CD14-positive monocyte (primary cell): ENCODE measurements around the gene TCAF1. TPM values are rescaled to one million over a fixed set of nuclear protein-coding genes. Genes with fewer than 3 reads are reported as not detected.

Experiments
- DNase-seq, 3 donors: peaks; one replicate each; pipeline ENCODE4 v3.0.0-alpha.2; 2011 to 2022
- H2AFZ ChIP-seq: 2 replicates; pipeline ENCODE4 v1.6.0; 2012; ENCODE audit warnings: mild to moderate bottlenecking, low read depth, low read length, inconsistent platforms; ENCODE audit not compliant: insufficient read depth, poor library complexity, severe bottlenecking
- H3K27ac ChIP-seq, 2 donors: 1 replicate in 1 of 2; 2 replicates in 1 of 2; pipeline ENCODE4 v1.5.1; 2012 to 2013; ENCODE audit warnings: low read length in 2 of 2, control low read depth in 1 of 2, inconsistent platforms in 1 of 2, low read depth in 1 of 2, mild to moderate bottlenecking in 1 of 2
- H3K27me3 ChIP-seq, 2 donors: one replicate each; pipeline versions ENCODE4 v1.6.0 to v1.6.1; 2011 to 2013; ENCODE audit warnings: low read length in 2 of 2; ENCODE audit not compliant: control insufficient read depth in 2 of 2, insufficient read depth in 2 of 2
- H3K36me3 ChIP-seq, 2 donors: replicated peaks in 1 of 2; 1 replicate in 1 of 2; 2 replicates in 1 of 2; pipeline versions ENCODE4 v1.5.1 to v1.6.1; 2012 to 2013; ENCODE audit warnings: low read length in 2 of 2, control low read depth in 1 of 2, inconsistent platforms in 1 of 2, mild to moderate bottlenecking in 1 of 2; ENCODE audit not compliant: insufficient read depth in 2 of 2, control insufficient read depth in 1 of 2
- H3K4me1 ChIP-seq, 2 donors: 1 replicate in 1 of 2; 2 replicates in 1 of 2; pipeline versions ENCODE4 v1.5.1 to v1.6.1; 2012 to 2013; ENCODE audit warnings: low read length in 2 of 2, control low read depth in 1 of 2, inconsistent platforms in 1 of 2, mild to moderate bottlenecking in 1 of 2, moderate library complexity in 1 of 2; ENCODE audit not compliant: insufficient read depth in 2 of 2, control insufficient read depth in 1 of 2
- H3K4me2 ChIP-seq: replicated peaks from 2 replicates; pipeline ENCODE3; 2012; ENCODE audit warnings: low read length, moderate library complexity, mild to moderate bottlenecking; ENCODE audit not compliant: poor library complexity, severe bottlenecking; ENCODE audit errors: extremely low read depth
- H3K4me3 ChIP-seq, 3 experiments: fragments of 200-600 bp in 1 of 3; sonication (generic) in 1 of 3; replicated peaks in 1 of 3; 1 replicate in 2 of 3; 2 replicates in 1 of 3; pipeline ENCODE4 v1.5.1; 2011 to 2013; ENCODE audit warnings: low read length in 3 of 3, mild to moderate bottlenecking in 3 of 3, control low read depth in 2 of 3, low read depth in 2 of 3, inconsistent platforms in 1 of 3, moderate library complexity in 1 of 3
- H3K79me2 ChIP-seq: 2 replicates; pipeline ENCODE4 v1.6.0; 2012; ENCODE audit warnings: mild to moderate bottlenecking, control low read depth, inconsistent platforms, low read length, moderate library complexity; ENCODE audit not compliant: insufficient read depth
- H3K9ac ChIP-seq: 2 replicates; pipeline ENCODE4 v1.6.0; 2017; ENCODE audit warnings: low read length, mild to moderate bottlenecking; ENCODE audit not compliant: insufficient read depth, poor library complexity, severe bottlenecking
- H3K9me3 ChIP-seq, 2 donors: replicated peaks in 1 of 2; 1 replicate in 1 of 2; 2 replicates in 1 of 2; pipeline versions ENCODE4 v1.5.1 to v1.6.1; 2012 to 2013; ENCODE audit warnings: low read length in 2 of 2, control low read depth in 1 of 2; ENCODE audit not compliant: control insufficient read depth in 1 of 2, insufficient read depth in 1 of 2
- H4K20me1 ChIP-seq: 2 replicates; pipeline ENCODE4 v1.6.0; 2012; ENCODE audit warnings: mild to moderate bottlenecking, low read length, control low read depth, moderate library complexity; ENCODE audit not compliant: insufficient read depth
- H3K27ac Mint-ChIP-seq, 7 donors: one replicate each; pipeline ENCODE4 v1.8.0; 2020; ENCODE audit warnings: mild to moderate bottlenecking in 7 of 7, mixed read lengths in 7 of 7, moderate library complexity in 6 of 7, inconsistent platforms in 2 of 7
- H3K27me3 Mint-ChIP-seq, 3 donors: one replicate each; pipeline ENCODE4 v1.8.0; 2021 to 2022; ENCODE audit warnings: low read depth in 3 of 3, mild to moderate bottlenecking in 3 of 3, mixed read lengths in 3 of 3, moderate library complexity in 3 of 3, inconsistent platforms in 1 of 3
- H3K36me3 Mint-ChIP-seq, 2 donors: one replicate each; pipeline ENCODE4 v1.8.0; 2020; ENCODE audit warnings: mixed read lengths in 2 of 2, inconsistent platforms in 1 of 2, mild to moderate bottlenecking in 1 of 2
- H3K4me1 Mint-ChIP-seq: one replicate; pipeline ENCODE4 v1.8.0; 2020; ENCODE audit warnings: mild to moderate bottlenecking, mixed read lengths
- H3K4me3 Mint-ChIP-seq, 2 donors: one replicate each; pipeline ENCODE4 v1.8.0; 2020; ENCODE audit warnings: mild to moderate bottlenecking in 2 of 2, mixed read lengths in 2 of 2, moderate library complexity in 1 of 2
- H3K9me3 Mint-ChIP-seq, 7 donors: one replicate each; pipeline ENCODE4 v1.8.0; 2020 to 2022; ENCODE audit warnings: mixed read lengths in 7 of 7, mild to moderate bottlenecking in 6 of 7, moderate library complexity in 6 of 7, inconsistent platforms in 2 of 7
- CTCF ChIP-seq: fragments of 200-600 bp; IDR thresholded peaks from one replicate; pipeline ENCODE4 v1.8.0; 2022; ENCODE audit warnings: antibody characterized with exemption, mild to moderate bottlenecking
- WGBS: methylation state at CpG from one replicate; pipeline ENCODE4 v1.1.5; 2013; ENCODE audit warnings: missing lambda C conversion rate; ENCODE audit not compliant: insufficient coverage; 5-methylcytosine and 5-hydroxymethylcytosine counted together
- intact Hi-C, 2 donors: fragments of 100-400 bp; cut with micrococcal nuclease; formaldehyde crosslinking; loops; one replicate each; pipeline versions ENCODE4 v1.15.0 to v1.15.1; 2023
- polyA plus RNA-seq, 3 donors: library from polyadenylated mRNA; depleted of rRNA in 1 of 3; unstranded in 2 of 3; stranded (reverse) in 1 of 3; fragments of 300-500 nt in 2 of 3; fragments of >200 nt in 1 of 3; fragmentation: Illumina TruSeq in 2 of 3; gene quantifications; 1 replicate in 2 of 3; 2 replicates in 1 of 3; pipeline ENCODE4 v1.2.3, GENCODE V29; 2012 to 2021

Gene TCAF1
- polyA plus RNA-seq, 3 donors: 1.8 to 3.3 (median 3.0) TPM

DNA sequence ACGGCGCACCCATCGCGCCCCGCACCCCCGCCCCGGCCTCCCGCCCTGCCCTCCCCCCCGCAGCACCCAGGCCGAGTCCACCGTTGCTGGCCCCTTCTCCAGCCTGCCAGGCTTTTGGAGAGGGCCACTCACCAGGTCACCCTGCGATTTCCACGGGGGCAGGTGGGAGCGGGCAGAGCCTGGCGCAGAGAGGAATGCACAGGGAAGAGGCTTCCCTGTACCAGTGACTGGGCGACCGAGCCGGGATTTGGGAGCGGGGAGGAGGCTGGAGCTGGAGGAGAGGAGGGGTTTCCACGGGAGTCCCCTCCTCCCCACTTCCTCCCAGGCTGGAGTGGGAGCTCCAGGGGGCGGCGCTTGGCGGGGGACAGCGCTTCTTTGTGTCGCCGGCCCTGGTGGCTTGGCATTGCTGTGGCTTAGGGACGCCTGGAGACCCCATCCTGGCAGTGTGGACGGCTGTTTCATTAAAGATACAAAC, 19.3 kb downstream of the TCAF1 start:
- WGBS: 0% methylated on average over 2 of the region's 28 CpGs
- H2AFZ ChIP-seq: no peak overlapping the region
- Mint-ChIP-seq H3K4me1 (peaks cover 25% of the 10 kb centered on the region), H3K27ac (no peak overlapping the region), H3K36me3 (peaks cover 5 to 8% of the 10 kb centered on the region in 2 donors), H3K27me3 (peaks cover 49 to 55% (median 53%) of the 10 kb centered on the region in 3 donors), H3K4me3 (peak overlapping the region in 1 of 2 donors; percentile 72), H3K9me3 (peaks cover 0 to 9% (median 5%) of the 10 kb centered on the region in 7 donors)
- no peak overlapping the region for H3K9ac ChIP-seq
- DNase-seq: no peak
- H3K4me3 ChIP-seq: no peak overlapping the region
- no peaks in the 10 kb centered on the region for H3K79me2 ChIP-seq
- no peaks in the 10 kb centered on the region for H3K36me3 ChIP-seq
- no peak overlapping the region for H3K27ac ChIP-seq
- H4K20me1 ChIP-seq: peaks cover 17% of the 10 kb centered on the region
- no peak for TF ChIP-seq CTCF
- intact Hi-C loops: no loop called here
- no peak overlapping the region for H3K4me2 ChIP-seq
- H3K9me3 ChIP-seq: peaks cover 0 to 14% of the 10 kb centered on the region in 2 donors
- H3K4me1 ChIP-seq: peaks cover 0 to 10% of the 10 kb centered on the region in 2 donors
- H3K27me3 ChIP-seq: peaks cover 40 to 56% of the 10 kb centered on the region in 2 donors

- 6% methylated on average over 15 of the region's 21 CpGs for WGBS
- H3K79me2 ChIP-seq: no peaks in the 10 kb centered on the region
- H4K20me1 ChIP-seq: peaks cover 17% of the 10 kb centered on the region
Measured at GRCh38 chr7:143882020-143882603, 19.9 kb downstream of the TCAF1 start.

More at GRCh38 chr7:143882020-143882603, 19.9 kb downstream of the TCAF1 start:
- H3K9me3 ChIP-seq: peaks cover 0 to 14% of the 10 kb centered on the region in 2 donors
- H3K9me3 Mint-ChIP-seq: peaks cover 0 to 9% (median 5%) of the 10 kb centered on the region in 7 donors
- H3K27me3 Mint-ChIP-seq: peaks cover 49 to 55% (median 53%) of the 10 kb centered on the region in 3 donors
- H3K4me1 Mint-ChIP-seq: peaks cover 25% of the 10 kb centered on the region
- no peaks in the 10 kb centered on the region for H3K36me3 ChIP-seq
- peak overlapping the region in 1 of 2 donors; percentile 57 for H3K4me3 Mint-ChIP-seq
- DNase-seq: no peak
- H3K27ac ChIP-seq: no peak overlapping the region
- H3K4me3 ChIP-seq: no peak overlapping the region
- H3K27me3 ChIP-seq: peaks cover 40 to 56% of the 10 kb centered on the region in 2 donors
- intact Hi-C loops: no loop called here
- no peak overlapping the region for H3K9ac ChIP-seq
- peaks cover 5 to 8% of the 10 kb centered on the region in 2 donors for H3K36me3 Mint-ChIP-seq
- peaks cover 0 to 10% of the 10 kb centered on the region in 2 donors for H3K4me1 ChIP-seq
- H2AFZ ChIP-seq: no peak overlapping the region
- no peak for TF ChIP-seq CTCF
- no peak overlapping the region for H3K4me2 ChIP-seq
- H3K27ac Mint-ChIP-seq: no peak overlapping the region
